GM19463 (cell line): ENCODE results near the gene MOV10L1.
"Not testable (repeated sequence)": the region's sequence is repeated elsewhere in the genome, so short reads cannot be mapped to it uniquely, and the experiment has no call there.

ENCODE experiments used
- ATAC-seq: cut with Tn5 transposase; IDR thresholded peaks from one replicate; pipeline ENCODE4 v1.9.1; 2021; ENCODE audit warnings: mild to moderate bottlenecking, moderate library complexity; ENCODE audit not compliant: unreplicated experiment

Gene MOV10L1

GRCh38 chr22:50076646-50077535 is 12.9 kb upstream of the MOV10L1 start:
- ATAC-seq = no peak

GRCh38 chr22:50078246-50078645 is 11.6 kb upstream of the MOV10L1 start:
- no peak for ATAC-seq

- no peak for ATAC-seq
These were observed 11.0 kb upstream of the MOV10L1 start for GRCh38 chr22:50078761-50079160.

- ATAC-seq = no peak
These were observed 9.7 kb upstream of the MOV10L1 start for GRCh38 chr22:50080077-50080465.

GRCh38 chr22:50081426-50082196 is 8.2 kb upstream of the MOV10L1 start:
- no peak for ATAC-seq

GRCh38 chr22:50082197-50082715 is 7.5 kb upstream of the MOV10L1 start:
- no peak for ATAC-seq

- no peak for ATAC-seq
These were observed 6.8 kb upstream of the MOV10L1 start for GRCh38 chr22:50082961-50083461.

GRCh38 chr22:50083462-50084079 is 6.2 kb upstream of the MOV10L1 start:
- no peak for ATAC-seq

GRCh38 chr22:50084080-50084477 is 5.7 kb upstream of the MOV10L1 start:
- ATAC-seq = no peak

GRCh38 chr22:50084614-50085021 is 5.2 kb upstream of the MOV10L1 start:
- ATAC-seq = no peak

- ATAC-seq = no peak
These were observed 4.4 kb upstream of the MOV10L1 start, which contains the start of gene MLC1 for GRCh38 chr22:50085211-50085972. Gene MLC1, minus strand, starts transcription at chr22:50085426. Its CDS starts 524 bp downstream, at chr22:50084902.

GRCh38 chr22:50086526-50086925 is 3.3 kb upstream of the MOV10L1 start:
- ATAC-seq = no peak

- ATAC-seq = not testable (repeated sequence)
These were observed 2.8 kb upstream of the MOV10L1 start for GRCh38 chr22:50086975-50087374.

GRCh38 chr22:50087646-50088045 is 2.2 kb upstream of the MOV10L1 start:
- no peak for ATAC-seq

- no peak for ATAC-seq
These were observed 1.7 kb upstream of the MOV10L1 start for GRCh38 chr22:50088096-50088495.

GRCh38 chr22:50089231-50089630 is 575 bp upstream of the MOV10L1 start:
- ATAC-seq = no peak

GRCh38 chr22:50090412-50090714 is 557 bp downstream of the MOV10L1 start:
- no peak for ATAC-seq

- ATAC-seq = no peak
These were observed 1.4 kb downstream of the MOV10L1 start for GRCh38 chr22:50091092-50091768.

GRCh38 chr22:50092342-50092741 is 2.5 kb downstream of the MOV10L1 start:
- no peak for ATAC-seq

- ATAC-seq = no peak
These were observed 8.2 kb downstream of the MOV10L1 start for GRCh38 chr22:50098052-50098451.
